GM12892 (cell line): ENCODE measurements around the gene MYNN.

Source experiments
- POLR2A ChIP-seq: IDR thresholded peaks from 2 replicates; pipeline ENCODE4 v1.6.1; 2011; ENCODE audit warnings: low read depth, low read length, control low read depth
- TAF1 ChIP-seq: IDR thresholded peaks from 2 replicates; pipeline ENCODE4 v1.6.1; 2011; ENCODE audit warnings: low read depth, mild to moderate bottlenecking, control low read depth, low read length, borderline replicate concordance

DNA sequence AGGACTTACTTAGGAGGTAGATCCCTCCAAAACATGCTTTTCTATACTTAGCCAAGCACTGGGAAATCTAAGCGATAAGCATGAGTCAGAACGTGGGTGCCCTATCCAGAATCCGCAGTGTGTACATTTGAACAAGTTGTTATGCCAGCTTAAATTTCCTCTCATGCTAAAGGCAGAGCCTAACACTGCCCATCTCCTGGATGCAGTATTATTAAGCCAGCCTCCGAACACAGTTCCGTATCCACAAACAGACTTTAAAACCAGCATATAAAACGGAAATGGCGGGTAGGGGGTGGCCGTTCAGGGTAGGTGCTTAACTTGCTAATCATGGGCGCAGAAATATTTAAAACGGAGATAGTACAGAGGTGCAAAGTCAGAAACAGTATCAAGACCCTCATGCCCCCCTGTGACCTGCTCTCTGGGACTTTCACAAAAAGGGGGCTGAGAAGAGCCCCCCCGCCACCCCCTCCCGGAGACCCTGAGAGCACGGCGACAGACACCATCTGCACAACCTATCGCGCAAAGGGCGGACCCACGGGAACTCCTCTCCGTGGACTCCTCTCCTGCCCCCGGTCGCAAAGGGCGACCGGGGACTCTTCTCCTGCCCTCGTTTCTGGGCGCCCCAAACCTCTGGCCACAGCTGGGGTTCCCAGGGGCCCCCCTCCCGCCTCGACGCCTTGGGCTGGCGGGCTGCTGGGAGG lies 38.6 kb downstream of the MYNN start:
- TF ChIP-seq POLR2A, result no peak
- TF ChIP-seq TAF1, result no peak
